Pancreas (tissue), 10 donors: ENCODE results near the gene CELF4. TPM values are rescaled to one million over a fixed set of nuclear protein-coding genes. Genes with fewer than 3 reads are reported as not detected.
A peak's percentile ranks its signal among the peaks of the same experiment; 100 is the strongest.

Experiments used
- ATAC-seq, 4 donors: fragments of 200-7000 bp; cut with Tn5 transposase; one replicate each; pipeline versions ENCODE4 v1.8.0 to v1.9.1; 2020; ENCODE audit warnings: mild to moderate bottlenecking in 4 of 4, moderate library complexity in 4 of 4
- DNase-seq, 6 donors: peaks; one replicate each; pipeline ENCODE4 v3.0.0-alpha.2; 2020
- FAIRE-seq: peaks from 2 replicates; lab custom pipeline; 2012; peaks lifted over from hg19 to GRCh38; lab: Jason Lieb, UNC
- H3K27ac ChIP-seq, 4 donors: fragments of 200-600 bp; sonication (generic); 1 replicate in 3 of 4; 2 replicates in 1 of 4; pipeline versions ENCODE4 v1.5.0 to v1.8.0; 2020
- H3K27me3 ChIP-seq, 4 donors: fragments of 200-600 bp; one replicate each; pipeline ENCODE4 v1.8.0; 2021
- H3K36me3 ChIP-seq, 3 donors: fragments of 200-600 bp; sonication (generic) in 1 of 3; one replicate each; pipeline versions ENCODE4 v1.5.0 to v1.8.0; 2020 to 2021
- H3K4me1 ChIP-seq, 3 donors: fragments of 200-600 bp; one replicate each; pipeline ENCODE4 v1.8.0; 2021
- H3K4me3 ChIP-seq, 4 donors: fragments of 200-600 bp; sonication (generic) in 2 of 4; one replicate each; pipeline versions ENCODE4 v1.5.0 to v1.8.0; 2020 to 2021
- H3K9me3 ChIP-seq, 4 donors: fragments of 200-600 bp; one replicate each; pipeline ENCODE4 v1.8.0; 2021
- CTCF ChIP-seq, 4 donors: fragments of 200-600 bp; sonication (generic) in 3 of 4; IDR thresholded peaks; one replicate each; pipeline versions ENCODE4 v1.5.0 to v1.8.0; 2021; ENCODE audit warnings: antibody characterized with exemption in 4 of 4
- WGBS, 2 donors: extraction: QIAGEN DNeasy Blood & Tissue Kit; methylation state at CpG; one replicate each; pipeline ENCODE4 v1.1.7; 2013; 5-methylcytosine and 5-hydroxymethylcytosine counted together
- intact Hi-C, 3 donors: fragments of 100-400 bp; cut with DNase I; formaldehyde crosslinking; loops; one replicate each; pipeline versions ENCODE4 v1.11.1 to v1.14.2; 2022
- polyA plus RNA-seq, 2 donors: library from polyadenylated mRNA; stranded (reverse); fragments of 200-250 nt; gene quantifications; one replicate each; pipeline ENCODE4 v1.2.3, GENCODE V29; 2013
- total RNA-seq, 6 donors: library from RNA; stranded (reverse); fragmentation: NEBNext Ultra II Directional in 4 of 6; extraction: Animal tissue kit (Norgen Biotek cat#: 25700) in 4 of 6; gene quantifications; one replicate each; pipeline versions ENCODE4 v1.2.1 to v1.2.4, GENCODE V29; 2021 to 2023
- donor health status: healthy with polysubstance abuse.
- donor health status: DM: no; HTN: no; CAD: no; lungs with moderate emphysema.
- donor health status: DM: no; HTN: no; CAD: no.
- donor health status: control.
- donor health status: control.
- donor health status: Bipolar disorder and iron deficiency.
- donor health status: DM: yes; HTN: yes; CAD: no.
- donor health status: DM: no; HTN: no; CAD: no.
- donor health status: DM: no; HTN: no; CAD: no.
- donor health status: DM: yes; HTN: yes; CAD: no.

CELF4 gene
- total and polyA plus RNA-seq, 8 donors: 1.0 to 10.0 (median 2.8) TPM

GRCh38 chr18:37554399-37554787, 11.2 kb downstream of the CELF4 start:
- DNase-seq (peak in 1 of 6 donors; percentile 25), ATAC-seq (no peak)
- intact Hi-C loops: no loop called here

DNA sequence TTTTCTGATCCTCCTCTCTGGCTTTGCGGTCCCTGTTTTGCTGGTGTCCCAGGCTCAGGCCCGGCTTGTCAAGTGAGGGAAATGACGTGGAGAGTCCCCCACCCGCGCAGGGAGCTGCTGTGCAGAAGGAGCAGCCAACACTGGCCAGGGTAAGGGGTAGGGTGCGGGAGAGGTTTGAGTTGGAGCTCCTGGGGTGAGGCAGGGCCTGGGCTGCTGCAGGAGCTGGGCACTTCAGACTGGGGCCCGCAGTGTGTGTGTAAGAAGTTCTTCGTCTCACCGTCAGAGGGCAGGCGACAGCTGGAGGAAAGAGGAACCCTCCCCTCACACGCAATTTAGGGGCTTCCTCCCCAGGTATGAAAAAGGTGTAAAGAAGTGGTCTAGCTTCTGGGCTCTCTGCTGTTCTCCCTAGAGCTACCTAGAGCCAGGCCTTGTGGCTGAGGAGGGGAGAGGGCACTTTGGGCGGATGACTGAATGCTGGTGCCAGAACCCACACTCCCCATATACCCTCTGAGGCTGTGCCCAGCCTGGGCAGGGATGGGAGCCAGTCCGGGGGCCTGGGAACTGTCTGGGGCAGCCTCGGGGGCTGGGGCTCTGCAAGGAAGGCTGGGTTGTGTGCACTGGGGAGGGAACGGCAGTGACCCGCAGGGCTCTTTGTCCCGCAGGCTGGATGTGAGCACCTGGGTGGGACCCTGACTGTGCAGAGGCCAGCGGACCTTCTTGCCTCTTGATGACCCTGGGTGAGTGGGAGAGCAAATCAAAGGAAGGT, 11.8 kb downstream of the CELF4 start:
- no peak overlapping the region for H3K27ac ChIP-seq
- H3K4me1 ChIP-seq: no peaks in the 10 kb centered on the region
- no peak for FAIRE-seq
- WGBS, 2 donors: 24 to 44% methylated on average over 18 of the region's 18 CpGs
- no peak for ATAC-seq
- TF ChIP-seq CTCF (IDR thresholded peaks at IDR 0.05): no peak
- H3K27me3 ChIP-seq: no peaks in the 10 kb centered on the region
- intact Hi-C loops: no loop called here
- H3K4me3 ChIP-seq: no peak overlapping the region
- H3K9me3 ChIP-seq: no peaks in the 10 kb centered on the region
- no peaks in the 10 kb centered on the region for H3K36me3 ChIP-seq
- peak in 1 of 6 donors; percentile 52 for DNase-seq

More at GRCh38 chr18:37554399-37554787, 11.2 kb downstream of the CELF4 start:
- no peaks in the 10 kb centered on the region for H3K36me3 ChIP-seq
- no peak for TF ChIP-seq CTCF (IDR thresholded peaks at IDR 0.05)
- no peak overlapping the region for H3K4me3 ChIP-seq
- H3K4me1 ChIP-seq: no peaks in the 10 kb centered on the region
- H3K9me3 ChIP-seq: no peaks in the 10 kb centered on the region
- no peak overlapping the region for H3K27ac ChIP-seq
- H3K27me3 ChIP-seq: no peaks in the 10 kb centered on the region
- 20 to 26% methylated on average over 5 of the region's 5 CpGs for WGBS, 2 donors
- no peak for FAIRE-seq

- WGBS, 2 donors: 31 to 35% methylated on average over 5 of the region's 5 CpGs
- Histone ChIP-seq H3K4me3 (no peak overlapping the region), H3K9me3 (no peaks in the 10 kb centered on the region), H3K27ac (no peak overlapping the region), H3K4me1 (no peaks in the 10 kb centered on the region), H3K36me3 (no peaks in the 10 kb centered on the region), H3K27me3 (no peaks in the 10 kb centered on the region)
- intact Hi-C loops: no loop called here
- no peak for FAIRE-seq
- DNase-seq: no peak
- ATAC-seq: no peak
- TF ChIP-seq CTCF (IDR thresholded peaks at IDR 0.05): no peak
Measured at GRCh38 chr18:37552286-37552685, 13.3 kb downstream of the CELF4 start.

- ATAC-seq (no peak), DNase-seq (no peak), FAIRE-seq (no peak)
- intact Hi-C loops: no loop called here
- Histone ChIP-seq H3K36me3 (no peaks in the 10 kb centered on the region), H3K27me3 (no peaks in the 10 kb centered on the region), H3K27ac (no peak overlapping the region), H3K9me3 (no peaks in the 10 kb centered on the region), H3K4me1 (no peaks in the 10 kb centered on the region), H3K4me3 (no peak overlapping the region)
- 54 to 69% methylated on average over 8 of the region's 8 CpGs for WGBS, 2 donors
- no peak for TF ChIP-seq CTCF (IDR thresholded peaks at IDR 0.05)
Measured at GRCh38 chr18:37551846-37552245, 13.8 kb downstream of the CELF4 start.

GRCh38 chr18:37551249-37551648, 14.3 kb downstream of the CELF4 start:
- intact Hi-C loops: no loop called here
- H3K4me3 ChIP-seq: no peak overlapping the region
- H3K36me3 ChIP-seq: no peaks in the 10 kb centered on the region
- H3K27me3 ChIP-seq: no peaks in the 10 kb centered on the region
- ATAC-seq (no peak), FAIRE-seq (no peak), DNase-seq (no peak)
- no peaks in the 10 kb centered on the region for H3K4me1 ChIP-seq
- H3K27ac ChIP-seq: no peak overlapping the region
- H3K9me3 ChIP-seq: no peaks in the 10 kb centered on the region
- no peak for TF ChIP-seq CTCF (IDR thresholded peaks at IDR 0.05)
- WGBS, 2 donors: 41 to 68% methylated on average over 3 of the region's 3 CpGs
